HepG2 (cell line): Measurements from ENCODE around the gene SYNE3. TPM values are rescaled to one million over a fixed set of nuclear protein-coding genes. Genes with fewer than 3 reads are reported as not detected.

Experiments
- ATAD3A ChIP-seq: sonication (generic); formaldehyde crosslinking; IDR thresholded peaks from 2 replicates; pipeline ENCODE4 v1.4.0; 2020; ENCODE audit warnings: missing genetic modification reagents
- ATF4 ChIP-seq, 2 experiments: fragments of 450-650 bp in 1 of 2; sonication (generic) in 1 of 2; formaldehyde crosslinking; IDR thresholded peaks; 2 replicates each; pipeline versions ENCODE4 v1.5.0 to v1.8.0; 2020 to 2022; ENCODE audit warnings: mild to moderate bottlenecking in 1 of 2, missing genetic modification reagents in 1 of 2
- MEF2D ChIP-seq: sonication (generic); formaldehyde crosslinking; IDR thresholded peaks from 2 replicates; pipeline ENCODE4 v1.5.1; 2020; ENCODE audit warnings: mild to moderate bottlenecking, missing genetic modification reagents
- MYC ChIP-seq: sonication (generic); formaldehyde crosslinking; IDR thresholded peaks from 2 replicates; pipeline ENCODE4 v1.9.0; 2021; ENCODE audit warnings: missing genetic modification reagents, borderline replicate concordance
- NKX3-1 ChIP-seq: sonication (generic); formaldehyde crosslinking; IDR thresholded peaks from 2 replicates; pipeline ENCODE4 v1.5.0; 2020; ENCODE audit warnings: missing genetic modification reagents
- PAXIP1 ChIP-seq: sonication (generic); formaldehyde crosslinking; conservative IDR thresholded peaks from 2 replicates; pipeline ENCODE4 v1.4.0; 2020; ENCODE audit warnings: mild to moderate bottlenecking, missing genetic modification reagents, moderate library complexity
- PBX2 ChIP-seq: IDR thresholded peaks from 2 replicates; pipeline ENCODE4 v1.6.1; 2016; ENCODE audit warnings: control low read depth
- ZFP36L1 ChIP-seq: sonication (generic); formaldehyde crosslinking; IDR thresholded peaks from 2 replicates; pipeline ENCODE4 v1.8.0; 2022; ENCODE audit warnings: mild to moderate bottlenecking, missing genetic modification reagents, moderate library complexity
- ZNF430 ChIP-seq: sonication (generic); formaldehyde crosslinking; IDR thresholded peaks from 2 replicates; pipeline ENCODE4 v1.9.0; 2021; ENCODE audit warnings: mild to moderate bottlenecking, missing genetic modification reagents
- ZNF503 ChIP-seq: sonication (generic); formaldehyde crosslinking; IDR thresholded peaks from 2 replicates; pipeline ENCODE4 v1.4.0; 2020; ENCODE audit warnings: missing genetic modification reagents
- ZNF512B ChIP-seq: sonication (generic); formaldehyde crosslinking; IDR thresholded peaks from 2 replicates; pipeline ENCODE4 v1.5.1; 2020; ENCODE audit warnings: missing genetic modification reagents, mild to moderate bottlenecking, borderline replicate concordance
- ZNF562 ChIP-seq: sonication (generic); formaldehyde crosslinking; IDR thresholded peaks from 2 replicates; pipeline ENCODE4 v1.8.0; 2022; ENCODE audit warnings: missing genetic modification reagents, borderline replicate concordance
- ZNF589 ChIP-seq: sonication (generic); formaldehyde crosslinking; conservative IDR thresholded peaks from 2 replicates; pipeline ENCODE4 v1.8.0; 2022; ENCODE audit warnings: mild to moderate bottlenecking, moderate library complexity, missing genetic modification reagents
- polyA plus RNA-seq, 8 experiments: library from polyadenylated mRNA; depleted of rRNA in 3 of 8; stranded (reverse) in 7 of 8; unstranded in 1 of 8; fragments of >200 nt; fragmentation: Illumina TruSeq in 4 of 8; extraction: Trizol in 4 of 8; gene quantifications; 2 replicates each; pipeline versions ENCODE4 v1.2.1 to v1.2.3, GENCODE V29; 2011 to 2016; ENCODE audit warnings: low read depth in 4 of 8, missing spikeins in 1 of 8, mixed read lengths in 1 of 8; ENCODE audit not compliant: insufficient read depth in 1 of 8
- total RNA-seq, 5 experiments: library from RNA; depleted of rRNA; stranded (reverse); fragments of >200 nt; fragmentation: Illumina TruSeq; extraction: Trizol; gene quantifications; 2 replicates each; pipeline ENCODE4 v1.2.3, GENCODE V29; 2016; ENCODE audit warnings: low read depth in 1 of 5

The SYNE3 gene
- total and polyA plus RNA-seq, 2 of the 13 experiments (the other 11 are each of a cell fraction or from before 2014, with no cell fraction given), result 7.8 to 8.0 TPM

- TF ChIP-seq ZNF503 (CRISPR knock-in tag) (no peak), ATF4 (CRISPR knock-in tag; IDR thresholded peaks at IDR 0.05) (peak in 1 of 2 experiments; percentile 87; a peak in 2 of 4 replicates), ZFP36L1 (peak; percentile 27; the same call in 1 of the 2 replicates), PBX2 (CRISPR knock-in tag) (no peak; the same call in 1 of the 2 replicates), MEF2D (CRISPR knock-in tag) (no peak; the same call in 1 of the 2 replicates), ZNF589 (CRISPR knock-in tag) (no peak), NKX3-1 (no peak), ZNF512B (CRISPR knock-in tag) (no peak), ZNF562 (CRISPR knock-in tag) (no peak), ATAD3A (CRISPR knock-in tag) (no peak), ZNF430 (no peak), MYC (CRISPR knock-in tag) (peak; percentile 32; the same call in 1 of the 2 replicates), PAXIP1 (CRISPR knock-in tag) (peak; percentile 81)
Measured at GRCh38 chr14:95523051-95523814, 6.8 kb upstream of the SYNE3 start (continued).
